ENCODE measurements around the gene SLC17A7. TPM values are rescaled to one million over a fixed set of nuclear protein-coding genes. Genes with fewer than 3 reads are reported as not detected.
A peak's percentile ranks its signal among the peaks of the same experiment; 100 is the strongest.

Gene SLC17A7
- total RNA-seq, 4 donors from 2014 or later: 0.38 to 1.4 (median 0.97) TPM

- WGBS, 2 donors: 1% methylated on average over 39 to 43 of the region's 43 CpGs
- intact Hi-C loops (cut with DNase I; ENCODE audit: low total_unique reads): no loop called here
- TF ChIP-seq CTCF (IDR thresholded peaks at IDR 0.05): no peak
- no peak for TF ChIP-seq POLR2A (IDR thresholded peaks at IDR 0.05)
These were observed 1.5 kb upstream of the SLC17A7 start for GRCh38 chr19:49442771-49443365.

GRCh38 chr19:49442354-49442753 lies 1.0 kb upstream of the SLC17A7 start:
- TF ChIP-seq CTCF (IDR thresholded peaks at IDR 0.05) (no peak), POLR2A (IDR thresholded peaks at IDR 0.05) (no peak)
- WGBS, 2 donors: 3 to 5% methylated on average over 11 of the region's 11 CpGs
- H3K4me3 ChIP-seq (ENCODE audit: low read depth, poor library complexity, severe bottlenecking): no peak overlapping the region
- peak; percentile 66 to 95 for DNase-seq (ENCODE audit: low spot score in 2 of 2)
- intact Hi-C loops (cut with DNase I; ENCODE audit: low total_unique reads): no loop called here

More at GRCh38 chr19:49442771-49443365, 1.5 kb upstream of the SLC17A7 start:
- H3K4me3 ChIP-seq (ENCODE audit: low read depth, poor library complexity, severe bottlenecking): peak overlapping the region; percentile 51
- peak; percentile 96 to 99 for DNase-seq (ENCODE audit: low spot score in 2 of 2)

GRCh38 chr19:49441960-49442350 lies 628 bp upstream of the SLC17A7 start:
- WGBS, 2 donors: 11 to 13% methylated on average over 14 of the region's 14 CpGs
- TF ChIP-seq CTCF (IDR thresholded peaks at IDR 0.05) (no peak), POLR2A (IDR thresholded peaks at IDR 0.05) (no peak)
- DNase-seq (ENCODE audit: low spot score in 2 of 2): no peak
- intact Hi-C loops (cut with DNase I; ENCODE audit: low total_unique reads): no loop called here
- H3K4me3 ChIP-seq (ENCODE audit: low read depth, poor library complexity, severe bottlenecking): no peak overlapping the region

- DNase-seq (ENCODE audit: low spot score in 2 of 2): no peak
- H3K4me3 ChIP-seq (ENCODE audit: low read depth, poor library complexity, severe bottlenecking): no peak overlapping the region
- intact Hi-C loops (cut with DNase I; ENCODE audit: low total_unique reads): no loop called here
- 17 to 19% methylated on average over 19 of the region's 19 CpGs for WGBS, 2 donors
- TF ChIP-seq POLR2A (IDR thresholded peaks at IDR 0.05): no peak
- TF ChIP-seq CTCF (IDR thresholded peaks at IDR 0.05): no peak
These were observed 703 bp downstream of the SLC17A7 start for GRCh38 chr19:49440439-49441209.

GRCh38 chr19:49439836-49440235 lies 1.5 kb downstream of the SLC17A7 start:
- TF ChIP-seq CTCF (IDR thresholded peaks at IDR 0.05): no peak
- no peak for TF ChIP-seq POLR2A (IDR thresholded peaks at IDR 0.05)
- WGBS, 2 donors: 35 to 41% methylated on average over 6 of the region's 6 CpGs
- intact Hi-C loops (cut with DNase I; ENCODE audit: low total_unique reads): loop anchor here (5.0 kb wide), 1 partner anchor 48 kb away; no protein-coding TSS in a partner anchor
- no peak overlapping the region for H3K4me3 ChIP-seq (ENCODE audit: low read depth, poor library complexity, severe bottlenecking)
- no peak for DNase-seq (ENCODE audit: low spot score in 2 of 2)

Measured in lower leg skin (tissue), 4 donors.